Neural crest cell (in vitro differentiated cells): ENCODE measurements around the gene TENM3. TPM values are rescaled to one million over a fixed set of nuclear protein-coding genes. Genes with fewer than 3 reads are reported as not detected.

ENCODE experiments used
- DNase-seq: peaks from one replicate; pipeline ENCODE4 v3.0.0; 2021; ENCODE audit warnings: low read depth, mixed read lengths, low spot score
- H3K27ac Mint-ChIP-seq: one replicate; pipeline ENCODE4 v1.8.0; 2021; ENCODE audit warnings: mild to moderate bottlenecking, mixed read lengths; ENCODE audit not compliant: unreplicated experiment
- H3K27me3 Mint-ChIP-seq: 2 replicates; pipeline ENCODE4 v1.8.0; 2021; ENCODE audit warnings: low read depth, mild to moderate bottlenecking, mixed read lengths
- H3K36me3 Mint-ChIP-seq: 2 replicates; pipeline ENCODE4 v1.8.0; 2021; ENCODE audit warnings: low read depth, mild to moderate bottlenecking, mixed read lengths
- H3K4me1 Mint-ChIP-seq: 2 replicates; pipeline ENCODE4 v1.8.0; 2021; ENCODE audit warnings: mixed read lengths
- H3K4me3 Mint-ChIP-seq: one replicate; pipeline ENCODE4 v1.8.0; 2021; ENCODE audit warnings: mild to moderate bottlenecking, mixed read lengths
- H3K9me3 Mint-ChIP-seq: 2 replicates; pipeline ENCODE4 v1.8.0; 2021; ENCODE audit warnings: mixed read lengths
- total RNA-seq: library from RNA; stranded (reverse); gene quantifications from 2 replicates; pipeline ENCODE4 v1.2.1, GENCODE V29; 2021
- TF ChIP-seq, protein P1 (sequence below): fragments of 200-600 bp; sonication (generic); conservative IDR thresholded peaks from 2 replicates; pipeline ENCODE4 v1.5.0; 2021; ENCODE audit warnings: antibody characterized with exemption, mild to moderate bottlenecking

TENM3 gene
- total RNA-seq, 1 donor from 2014 or later, result 43.9 TPM

GRCh38 chr4:182548156-182548555 is 305.0 kb downstream of the TENM3 start:
- Mint-ChIP-seq H3K27me3 (no peaks in the 10 kb centered on the region), H3K36me3 (peaks cover 4% of the 10 kb centered on the region), H3K27ac (no peak overlapping the region), H3K9me3 (no peaks in the 10 kb centered on the region), H3K4me3 (no peak overlapping the region), H3K4me1 (peaks cover 32% of the 10 kb centered on the region)
- TF ChIP-seq, protein P1, sequence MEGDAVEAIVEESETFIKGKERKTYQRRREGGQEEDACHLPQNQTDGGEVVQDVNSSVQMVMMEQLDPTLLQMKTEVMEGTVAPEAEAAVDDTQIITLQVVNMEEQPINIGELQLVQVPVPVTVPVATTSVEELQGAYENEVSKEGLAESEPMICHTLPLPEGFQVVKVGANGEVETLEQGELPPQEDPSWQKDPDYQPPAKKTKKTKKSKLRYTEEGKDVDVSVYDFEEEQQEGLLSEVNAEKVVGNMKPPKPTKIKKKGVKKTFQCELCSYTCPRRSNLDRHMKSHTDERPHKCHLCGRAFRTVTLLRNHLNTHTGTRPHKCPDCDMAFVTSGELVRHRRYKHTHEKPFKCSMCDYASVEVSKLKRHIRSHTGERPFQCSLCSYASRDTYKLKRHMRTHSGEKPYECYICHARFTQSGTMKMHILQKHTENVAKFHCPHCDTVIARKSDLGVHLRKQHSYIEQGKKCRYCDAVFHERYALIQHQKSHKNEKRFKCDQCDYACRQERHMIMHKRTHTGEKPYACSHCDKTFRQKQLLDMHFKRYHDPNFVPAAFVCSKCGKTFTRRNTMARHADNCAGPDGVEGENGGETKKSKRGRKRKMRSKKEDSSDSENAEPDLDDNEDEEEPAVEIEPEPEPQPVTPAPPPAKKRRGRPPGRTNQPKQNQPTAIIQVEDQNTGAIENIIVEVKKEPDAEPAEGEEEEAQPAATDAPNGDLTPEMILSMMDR, result no peak
- DNase-seq, result no peak

GRCh38 chr4:182549356-182549755 is 306.2 kb downstream of the TENM3 start:
- peak overlapping the region; percentile 75 for H3K27ac Mint-ChIP-seq
- TF ChIP-seq, protein P1, result no peak
- peaks cover 41% of the 10 kb centered on the region for H3K4me1 Mint-ChIP-seq

DNA sequence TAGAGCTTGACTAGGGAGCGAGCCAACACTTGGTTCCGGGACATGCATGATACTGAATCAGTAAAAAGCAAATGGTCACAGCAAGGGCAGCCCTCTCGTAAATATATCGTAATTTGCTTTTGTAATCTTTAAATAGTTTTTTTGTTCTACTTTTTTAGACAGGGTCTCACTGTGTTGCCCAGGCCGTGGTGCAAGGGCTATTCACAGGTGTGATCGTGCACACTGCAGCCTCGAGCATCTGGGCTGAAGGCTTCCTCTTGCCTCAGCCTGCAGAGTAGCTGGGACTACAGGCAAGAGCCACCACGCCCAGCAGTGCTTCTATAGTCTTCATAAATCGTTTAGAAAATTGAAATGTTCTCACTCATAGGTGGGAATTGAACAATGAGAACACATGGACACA is 309.7 kb downstream of the TENM3 start:
- Mint-ChIP-seq H3K4me1 (peaks cover 69% of the 10 kb centered on the region), H3K4me3 (peak overlapping the region; percentile 47), H3K27ac (no peak overlapping the region), H3K36me3 (no peaks in the 10 kb centered on the region), H3K27me3 (no peaks in the 10 kb centered on the region), H3K9me3 (no peaks in the 10 kb centered on the region)
- DNase-seq, result no peak
- TF ChIP-seq, protein P1, result no peak

More at GRCh38 chr4:182549356-182549755, 306.2 kb downstream of the TENM3 start:
- no peaks in the 10 kb centered on the region for H3K27me3 Mint-ChIP-seq
- no peaks in the 10 kb centered on the region for H3K9me3 Mint-ChIP-seq
- H3K36me3 Mint-ChIP-seq, result peaks cover 4% of the 10 kb centered on the region
- no peak for DNase-seq
- peak overlapping the region; percentile 53 for H3K4me3 Mint-ChIP-seq

DNA sequence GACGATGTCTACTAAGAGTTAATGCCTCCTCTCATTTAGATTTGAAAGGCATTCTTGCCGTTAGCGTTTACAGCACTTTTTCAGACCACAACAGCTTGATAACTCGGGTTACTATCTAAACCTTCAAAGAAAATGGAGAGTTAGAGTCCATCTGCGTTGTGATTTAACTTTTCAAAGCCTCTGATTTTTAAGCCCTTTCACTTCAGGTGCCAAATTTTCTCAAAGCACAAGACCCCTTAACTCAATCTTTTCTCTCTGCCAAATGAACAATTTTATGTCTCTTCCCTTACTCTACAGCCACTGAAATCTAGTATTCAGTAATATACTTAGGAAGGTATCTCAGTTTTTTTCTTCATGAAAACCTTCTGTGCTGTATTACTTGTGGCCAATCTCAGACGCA is 310.5 kb downstream of the TENM3 start:
- TF ChIP-seq, protein P1, result no peak
- DNase-seq, result no peak
- no peaks in the 10 kb centered on the region for H3K27me3 Mint-ChIP-seq
- H3K4me3 Mint-ChIP-seq, result no peak overlapping the region
- H3K9me3 Mint-ChIP-seq, result no peaks in the 10 kb centered on the region
- H3K4me1 Mint-ChIP-seq, result peaks cover 71% of the 10 kb centered on the region
- H3K36me3 Mint-ChIP-seq, result no peaks in the 10 kb centered on the region
- no peak overlapping the region for H3K27ac Mint-ChIP-seq

GRCh38 chr4:182554736-182555135 is 311.5 kb downstream of the TENM3 start:
- Mint-ChIP-seq H3K4me3 (peak overlapping the region; percentile 1), H3K27ac (peak overlapping the region; percentile 20), H3K27me3 (no peaks in the 10 kb centered on the region), H3K4me1 (peaks cover 66% of the 10 kb centered on the region), H3K36me3 (no peaks in the 10 kb centered on the region), H3K9me3 (no peaks in the 10 kb centered on the region)
- TF ChIP-seq, protein P1, result no peak
- DNase-seq, result no peak
